HEK293 (cell line): ENCODE data around the gene ANGPT4.
"Not testable (repeated sequence)": the region's sequence is repeated elsewhere in the genome, so short reads cannot be mapped to it uniquely, and the experiment has no call there.

Experiments
- CTCF ChIA-PET: fragments of 350-600 bp; formaldehyde crosslinking; extraction: SDS; loops from one replicate; lab custom pipeline; 2021; ENCODE audit warnings: antibody characterized with exemption; lab: Yijun Ruan, JAX
- POLR2A ChIA-PET: fragments of 300-600 bp; formaldehyde crosslinking; extraction: SDS; loops from one replicate; lab custom pipeline; 2020; ENCODE audit warnings: antibody characterized with exemption, inconsistent platforms; lab: Yijun Ruan, JAX
- H3K27ac ChIP-seq: fragments of 200-500 bp; sonication (Bioruptor generic); 2 replicates; pipeline ENCODE4 v1.5.1; 2014; ENCODE audit warnings: low read depth, low read length, control low read depth, inconsistent platforms; ENCODE audit errors: extremely low read depth
- H3K36me3 ChIP-seq, 2 experiments: fragments of 200-500 bp in 1 of 2; sonication (Bioruptor generic) in 1 of 2; 1 replicate in 1 of 2; 2 replicates in 1 of 2; pipeline ENCODE4 v1.5.1; 2014 to 2017; ENCODE audit warnings: inconsistent platforms in 2 of 2, low read length in 2 of 2; ENCODE audit not compliant: control insufficient read depth in 2 of 2, insufficient read depth in 1 of 2
- H3K4me1 ChIP-seq: fragments of 200-500 bp; sonication (Bioruptor generic); 2 replicates; pipeline ENCODE4 v1.5.1; 2014; ENCODE audit warnings: mild to moderate bottlenecking, low read length, inconsistent platforms; ENCODE audit not compliant: control insufficient read depth, insufficient read depth
- H3K4me3 ChIP-seq: 2 replicates; pipeline ENCODE4 v1.5.1; 2011; ENCODE audit warnings: low read depth, mild to moderate bottlenecking, control low read depth, low read length, moderate library complexity
- H3K9me3 ChIP-seq: fragments of 200-500 bp; sonication (Bioruptor generic); 2 replicates; pipeline ENCODE4 v1.5.1; 2014; ENCODE audit warnings: low read depth, low read length, inconsistent platforms; ENCODE audit not compliant: control insufficient read depth, insufficient read depth
- KLF9 ChIP-seq: fragments of 450-650 bp; formaldehyde crosslinking; IDR thresholded peaks from 2 replicates; pipeline ENCODE4 v1.5.1; 2016; ENCODE audit warnings: missing biosample characterization, missing genetic modification characterization, low read depth
- MYNN ChIP-seq: fragments of 450-650 bp; formaldehyde crosslinking; IDR thresholded peaks from 2 replicates; pipeline ENCODE4 v1.5.1; 2016; ENCODE audit warnings: missing biosample characterization, missing genetic modification characterization, borderline replicate concordance
- YY1 ChIP-seq: fragments of 450-650 bp; formaldehyde crosslinking; IDR thresholded peaks from 2 replicates; pipeline ENCODE4 v1.5.1; 2018; ENCODE audit warnings: missing biosample characterization, missing genetic modification characterization
- ZFP3 ChIP-seq: fragments of 450-650 bp; formaldehyde crosslinking; IDR thresholded peaks from 2 replicates; pipeline ENCODE4 v1.5.1; 2016; ENCODE audit warnings: low read depth, missing biosample characterization, missing genetic modification characterization
- ZNF175 ChIP-seq: fragments of 450-650 bp; formaldehyde crosslinking; IDR thresholded peaks from 2 replicates; pipeline ENCODE4 v1.5.1; 2016; ENCODE audit warnings: missing biosample characterization, missing genetic modification characterization
- ZNF19 ChIP-seq: fragments of 450-650 bp; formaldehyde crosslinking; IDR thresholded peaks from 2 replicates; pipeline ENCODE4; 2016; ENCODE audit warnings: missing biosample characterization, missing genetic modification characterization, low read depth
- ZNF302 ChIP-seq: fragments of 450-650 bp; formaldehyde crosslinking; IDR thresholded peaks from 2 replicates; pipeline ENCODE4 v1.5.1; 2016; ENCODE audit warnings: missing biosample characterization, missing genetic modification characterization, low read depth
- ZNF354C ChIP-seq: fragments of 450-650 bp; formaldehyde crosslinking; IDR thresholded peaks from 2 replicates; pipeline ENCODE4 v1.5.1; 2016; ENCODE audit warnings: missing biosample characterization, missing genetic modification characterization, low read depth, borderline replicate concordance
- ZNF433 ChIP-seq: fragments of 450-650 bp; formaldehyde crosslinking; IDR thresholded peaks from 2 replicates; pipeline ENCODE4 v1.5.1; 2016; ENCODE audit warnings: missing biosample characterization, missing genetic modification characterization, low read depth
- ZNF521 ChIP-seq: fragments of 450-650 bp; formaldehyde crosslinking; IDR thresholded peaks from 2 replicates; pipeline ENCODE4 v1.5.1; 2017; ENCODE audit warnings: missing biosample characterization, mild to moderate bottlenecking, missing genetic modification characterization
- ZNF530 ChIP-seq: fragments of 450-650 bp; formaldehyde crosslinking; IDR thresholded peaks from 2 replicates; pipeline ENCODE4 v1.5.1; 2016; ENCODE audit warnings: low read depth, missing biosample characterization, missing genetic modification characterization
- ZNF549 ChIP-seq: fragments of 450-650 bp; IDR thresholded peaks from 2 replicates; pipeline ENCODE4 v1.5.1; 2018; ENCODE audit warnings: missing biosample characterization, missing genetic modification characterization, mild to moderate bottlenecking, inconsistent platforms, moderate library complexity
- ZNF561 ChIP-seq: fragments of 450-650 bp; IDR thresholded peaks from 2 replicates; pipeline ENCODE4 v1.5.1; 2018; ENCODE audit warnings: missing biosample characterization, missing genetic modification characterization, borderline replicate concordance
- ZNF670 ChIP-seq: fragments of 450-650 bp; formaldehyde crosslinking; IDR thresholded peaks from 2 replicates; pipeline ENCODE4 v1.5.1; 2016; ENCODE audit warnings: missing biosample characterization, missing genetic modification characterization, low read depth
- ZNF792 ChIP-seq: fragments of 450-650 bp; formaldehyde crosslinking; IDR thresholded peaks from 2 replicates; pipeline ENCODE4 v1.5.1; 2016; ENCODE audit warnings: missing biosample characterization, missing genetic modification characterization
- TF ChIP-seq, protein P1 (sequence below): fragments of 450-650 bp; formaldehyde crosslinking; IDR thresholded peaks from 2 replicates; pipeline ENCODE4 v1.5.1; 2017; ENCODE audit warnings: missing biosample characterization, missing genetic modification characterization
- TF ChIP-seq, protein P2 (sequence below): fragments of 450-650 bp; formaldehyde crosslinking; IDR thresholded peaks from 2 replicates; pipeline ENCODE4 v1.5.1; 2016; ENCODE audit warnings: missing biosample characterization, missing genetic modification characterization

ANGPT4 gene

GRCh38 chr20:897436-897835, 18.7 kb downstream of the ANGPT4 start:
- H3K27ac ChIP-seq, CTCF ChIA-PET: not testable (repeated sequence)

DNA sequence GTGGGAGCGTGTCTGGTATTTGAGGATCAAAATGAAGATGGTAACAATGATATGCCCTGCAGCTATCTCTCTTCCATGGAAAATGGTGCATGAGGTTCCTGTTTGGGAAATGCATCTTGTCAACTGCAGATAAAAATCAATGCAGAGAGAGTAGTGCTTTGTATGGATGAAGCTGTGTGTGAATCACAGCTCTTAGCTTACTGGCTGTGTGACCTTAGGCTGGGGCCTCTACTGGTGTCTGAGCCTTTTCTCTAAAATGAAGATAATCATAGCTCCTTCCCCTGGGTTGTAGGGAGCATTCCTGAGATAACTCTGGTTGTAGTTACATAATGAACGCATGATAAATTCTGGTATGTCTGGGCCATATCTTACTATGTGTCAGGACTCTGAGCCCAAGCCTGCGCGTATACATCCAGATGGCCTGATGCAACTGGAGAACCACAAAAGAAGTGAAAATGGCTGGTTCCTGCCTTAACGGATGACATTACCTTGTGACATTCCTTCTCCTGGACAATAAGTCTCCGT, 19.6 kb downstream of the ANGPT4 start:
- H3K4me3 ChIP-seq = no peak overlapping the region
- ChIA-PET POLR2A (no interaction called here), CTCF (interaction anchor here (0.6 to 1.1 kb wide), 2 partner anchors 15 to 77 kb away, joined by 3 read pairs; no protein-coding TSS in a partner anchor)
- H3K36me3 ChIP-seq = no peaks in the 10 kb centered on the region
- TF ChIP-seq ZNF19 (tag by site-specific recombination) (no peak), ZNF530 (tag by site-specific recombination) (no peak), ZNF521 (tag by site-specific recombination) (no peak), ZNF302 (no peak), ZNF670 (tag by site-specific recombination) (no peak), ZFP3 (no peak), ZNF792 (no peak), KLF9 (tag by site-specific recombination) (no peak), ZNF549 (tag by site-specific recombination) (no peak), MYNN (tag by site-specific recombination) (no peak), ZNF175 (tag by site-specific recombination) (no peak), YY1 (tag by site-specific recombination) (no peak)
- TF ChIP-seq, protein P1, sequence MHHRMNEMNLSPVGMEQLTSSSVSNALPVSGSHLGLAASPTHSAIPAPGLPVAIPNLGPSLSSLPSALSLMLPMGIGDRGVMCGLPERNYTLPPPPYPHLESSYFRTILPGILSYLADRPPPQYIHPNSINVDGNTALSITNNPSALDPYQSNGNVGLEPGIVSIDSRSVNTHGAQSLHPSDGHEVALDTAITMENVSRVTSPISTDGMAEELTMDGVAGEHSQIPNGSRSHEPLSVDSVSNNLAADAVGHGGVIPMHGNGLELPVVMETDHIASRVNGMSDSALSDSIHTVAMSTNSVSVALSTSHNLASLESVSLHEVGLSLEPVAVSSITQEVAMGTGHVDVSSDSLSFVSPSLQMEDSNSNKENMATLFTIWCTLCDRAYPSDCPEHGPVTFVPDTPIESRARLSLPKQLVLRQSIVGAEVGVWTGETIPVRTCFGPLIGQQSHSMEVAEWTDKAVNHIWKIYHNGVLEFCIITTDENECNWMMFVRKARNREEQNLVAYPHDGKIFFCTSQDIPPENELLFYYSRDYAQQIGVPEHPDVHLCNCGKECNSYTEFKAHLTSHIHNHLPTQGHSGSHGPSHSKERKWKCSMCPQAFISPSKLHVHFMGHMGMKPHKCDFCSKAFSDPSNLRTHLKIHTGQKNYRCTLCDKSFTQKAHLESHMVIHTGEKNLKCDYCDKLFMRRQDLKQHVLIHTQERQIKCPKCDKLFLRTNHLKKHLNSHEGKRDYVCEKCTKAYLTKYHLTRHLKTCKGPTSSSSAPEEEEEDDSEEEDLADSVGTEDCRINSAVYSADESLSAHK (tag by site-specific recombination) = no peak
- TF ChIP-seq, protein P2, sequence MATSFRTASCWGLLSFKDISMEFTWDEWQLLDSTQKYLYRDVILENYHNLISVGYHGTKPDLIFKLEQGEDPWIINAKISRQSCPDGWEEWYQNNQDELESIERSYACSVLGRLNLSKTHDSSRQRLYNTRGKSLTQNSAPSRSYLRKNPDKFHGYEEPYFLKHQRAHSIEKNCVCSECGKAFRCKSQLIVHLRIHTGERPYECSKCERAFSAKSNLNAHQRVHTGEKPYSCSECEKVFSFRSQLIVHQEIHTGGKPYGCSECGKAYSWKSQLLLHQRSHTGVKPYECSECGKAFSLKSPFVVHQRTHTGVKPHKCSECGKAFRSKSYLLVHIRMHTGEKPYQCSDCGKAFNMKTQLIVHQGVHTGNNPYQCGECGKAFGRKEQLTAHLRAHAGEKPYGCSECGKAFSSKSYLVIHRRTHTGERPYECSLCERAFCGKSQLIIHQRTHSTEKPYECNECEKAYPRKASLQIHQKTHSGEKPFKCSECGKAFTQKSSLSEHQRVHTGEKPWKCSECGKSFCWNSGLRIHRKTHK (tag by site-specific recombination) = no peak
- H3K4me1 ChIP-seq = no peaks in the 10 kb centered on the region
- H3K9me3 ChIP-seq = no peaks in the 10 kb centered on the region
- H3K27ac ChIP-seq = no peak overlapping the region

More at GRCh38 chr20:897436-897835, 18.7 kb downstream of the ANGPT4 start:
- H3K4me3 ChIP-seq, POLR2A ChIA-PET, H3K36me3 ChIP-seq, H3K9me3 ChIP-seq, H3K4me1 ChIP-seq: not testable (repeated sequence)

- POLR2A ChIA-PET = interaction anchor here (0.5 kb wide), 1 partner anchor 64 kb away, joined by 3 read pairs; no protein-coding TSS in a partner anchor
- H3K36me3 ChIP-seq, H3K4me1 ChIP-seq, H3K27ac ChIP-seq, H3K4me3 ChIP-seq, H3K9me3 ChIP-seq: not testable (repeated sequence)
- CTCF ChIA-PET = interaction anchor here (0.5 kb wide), 1 partner anchor 22 kb away, joined by 4 read pairs; no protein-coding TSS in a partner anchor
Observed at GRCh38 chr20:892371-892770, 23.8 kb downstream of the ANGPT4 start.

DNA sequence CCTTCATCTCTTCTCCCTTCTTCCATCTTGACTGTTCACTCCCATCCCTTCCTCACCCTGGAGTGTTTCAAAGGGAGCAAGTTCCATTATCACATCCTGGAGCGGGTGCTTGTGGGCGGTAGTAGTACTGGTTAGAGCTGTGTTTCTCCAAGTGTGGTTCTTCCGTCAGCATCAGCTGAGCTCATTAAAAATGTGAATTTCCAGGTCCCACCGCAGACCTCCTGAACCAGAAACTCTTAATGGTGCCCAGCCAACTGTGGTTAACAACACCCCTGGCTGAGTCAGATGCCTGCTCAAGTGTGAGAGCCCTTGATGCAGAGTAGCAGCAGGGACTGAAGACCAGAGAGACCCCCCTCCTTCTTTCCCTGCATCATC, 24.4 kb downstream of the ANGPT4 start:
- CTCF ChIA-PET = interaction anchor here (0.6 to 0.8 kb wide), 2 partner anchors 41 to 64 kb away, joined by 3 to 5 read pairs; no protein-coding TSS in a partner anchor
- Histone ChIP-seq H3K27ac (no peak overlapping the region), H3K36me3 (no peaks in the 10 kb centered on the region), H3K9me3 (no peaks in the 10 kb centered on the region), H3K4me3 (no peak overlapping the region), H3K4me1 (no peaks in the 10 kb centered on the region)
- TF ChIP-seq ZNF354C (tag by site-specific recombination) (no peak), ZNF433 (tag by site-specific recombination) (no peak), ZNF561 (tag by site-specific recombination) (no peak)
- POLR2A ChIA-PET = no interaction called here
